PFSK-1 (cell line): ENCODE measurements around the gene AP2A2.

Experiments used
- FOXP2 ChIP-seq: optimal IDR thresholded peaks from 2 replicates; pipeline ENCODE3; 2011; ENCODE audit warnings: borderline replicate concordance, control low read depth, inconsistent platforms; ENCODE audit not compliant: insufficient read depth; ENCODE audit errors: extremely low read length, extremely low read depth
- POLR2AphosphoS5 ChIP-seq: IDR thresholded peaks from 2 replicates; pipeline ENCODE4 v1.6.1; 2012; ENCODE audit warnings: low read depth, mild to moderate bottlenecking, control low read depth, low read length, moderate library complexity
- SIN3A ChIP-seq: IDR thresholded peaks from 2 replicates; pipeline ENCODE4 v1.6.1; 2012; ENCODE audit warnings: mild to moderate bottlenecking, low read length, moderate library complexity, borderline replicate concordance; ENCODE audit not compliant: insufficient read depth
- TAF1 ChIP-seq: IDR thresholded peaks from 2 replicates; pipeline ENCODE4 v1.6.1; 2012; ENCODE audit warnings: low read length, control low read depth, borderline replicate concordance; ENCODE audit not compliant: insufficient read depth
- TF ChIP-seq, protein P1 (sequence below), 2 experiments: IDR thresholded peaks; 2 replicates each; pipeline versions ENCODE4 v1.6.1 to v1.8.0; 2011 to 2012; ENCODE audit warnings: low read depth in 2 of 2, low read length in 2 of 2, control low read depth in 1 of 2, inconsistent platforms in 1 of 2, mild to moderate bottlenecking in 1 of 2, moderate library complexity in 1 of 2; ENCODE audit not compliant: insufficient read depth in 1 of 2

AP2A2 gene

GRCh38 chr11:893008-893654 is 32.5 kb upstream of the AP2A2 start:
- TF ChIP-seq SIN3A (no peak), TAF1 (no peak), POLR2AphosphoS5 (no peak), FOXP2 (no peak)
- TF ChIP-seq, protein P1, sequence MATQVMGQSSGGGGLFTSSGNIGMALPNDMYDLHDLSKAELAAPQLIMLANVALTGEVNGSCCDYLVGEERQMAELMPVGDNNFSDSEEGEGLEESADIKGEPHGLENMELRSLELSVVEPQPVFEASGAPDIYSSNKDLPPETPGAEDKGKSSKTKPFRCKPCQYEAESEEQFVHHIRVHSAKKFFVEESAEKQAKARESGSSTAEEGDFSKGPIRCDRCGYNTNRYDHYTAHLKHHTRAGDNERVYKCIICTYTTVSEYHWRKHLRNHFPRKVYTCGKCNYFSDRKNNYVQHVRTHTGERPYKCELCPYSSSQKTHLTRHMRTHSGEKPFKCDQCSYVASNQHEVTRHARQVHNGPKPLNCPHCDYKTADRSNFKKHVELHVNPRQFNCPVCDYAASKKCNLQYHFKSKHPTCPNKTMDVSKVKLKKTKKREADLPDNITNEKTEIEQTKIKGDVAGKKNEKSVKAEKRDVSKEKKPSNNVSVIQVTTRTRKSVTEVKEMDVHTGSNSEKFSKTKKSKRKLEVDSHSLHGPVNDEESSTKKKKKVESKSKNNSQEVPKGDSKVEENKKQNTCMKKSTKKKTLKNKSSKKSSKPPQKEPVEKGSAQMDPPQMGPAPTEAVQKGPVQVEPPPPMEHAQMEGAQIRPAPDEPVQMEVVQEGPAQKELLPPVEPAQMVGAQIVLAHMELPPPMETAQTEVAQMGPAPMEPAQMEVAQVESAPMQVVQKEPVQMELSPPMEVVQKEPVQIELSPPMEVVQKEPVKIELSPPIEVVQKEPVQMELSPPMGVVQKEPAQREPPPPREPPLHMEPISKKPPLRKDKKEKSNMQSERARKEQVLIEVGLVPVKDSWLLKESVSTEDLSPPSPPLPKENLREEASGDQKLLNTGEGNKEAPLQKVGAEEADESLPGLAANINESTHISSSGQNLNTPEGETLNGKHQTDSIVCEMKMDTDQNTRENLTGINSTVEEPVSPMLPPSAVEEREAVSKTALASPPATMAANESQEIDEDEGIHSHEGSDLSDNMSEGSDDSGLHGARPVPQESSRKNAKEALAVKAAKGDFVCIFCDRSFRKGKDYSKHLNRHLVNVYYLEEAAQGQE (IDR thresholded peaks at IDR 0.05; ENCODE audit: insufficient read depth in 1 of 2, low read depth in 2 of 2, low read length in 2 of 2): no peak

- TF ChIP-seq TAF1 (no peak), POLR2AphosphoS5 (no peak), SIN3A (no peak), FOXP2 (no peak)
- TF ChIP-seq, protein P1 (IDR thresholded peaks at IDR 0.05; ENCODE audit: insufficient read depth in 1 of 2, low read depth in 2 of 2, low read length in 2 of 2): no peak
These were observed 31.0 kb upstream of the AP2A2 start for GRCh38 chr11:894575-895201.

GRCh38 chr11:895331-896110 is 30.1 kb upstream of the AP2A2 start:
- TF ChIP-seq TAF1 (no peak), SIN3A (no peak), POLR2AphosphoS5 (no peak), FOXP2 (no peak)
- TF ChIP-seq, protein P1 (IDR thresholded peaks at IDR 0.05; ENCODE audit: insufficient read depth in 1 of 2, low read depth in 2 of 2, low read length in 2 of 2): no peak

DNA sequence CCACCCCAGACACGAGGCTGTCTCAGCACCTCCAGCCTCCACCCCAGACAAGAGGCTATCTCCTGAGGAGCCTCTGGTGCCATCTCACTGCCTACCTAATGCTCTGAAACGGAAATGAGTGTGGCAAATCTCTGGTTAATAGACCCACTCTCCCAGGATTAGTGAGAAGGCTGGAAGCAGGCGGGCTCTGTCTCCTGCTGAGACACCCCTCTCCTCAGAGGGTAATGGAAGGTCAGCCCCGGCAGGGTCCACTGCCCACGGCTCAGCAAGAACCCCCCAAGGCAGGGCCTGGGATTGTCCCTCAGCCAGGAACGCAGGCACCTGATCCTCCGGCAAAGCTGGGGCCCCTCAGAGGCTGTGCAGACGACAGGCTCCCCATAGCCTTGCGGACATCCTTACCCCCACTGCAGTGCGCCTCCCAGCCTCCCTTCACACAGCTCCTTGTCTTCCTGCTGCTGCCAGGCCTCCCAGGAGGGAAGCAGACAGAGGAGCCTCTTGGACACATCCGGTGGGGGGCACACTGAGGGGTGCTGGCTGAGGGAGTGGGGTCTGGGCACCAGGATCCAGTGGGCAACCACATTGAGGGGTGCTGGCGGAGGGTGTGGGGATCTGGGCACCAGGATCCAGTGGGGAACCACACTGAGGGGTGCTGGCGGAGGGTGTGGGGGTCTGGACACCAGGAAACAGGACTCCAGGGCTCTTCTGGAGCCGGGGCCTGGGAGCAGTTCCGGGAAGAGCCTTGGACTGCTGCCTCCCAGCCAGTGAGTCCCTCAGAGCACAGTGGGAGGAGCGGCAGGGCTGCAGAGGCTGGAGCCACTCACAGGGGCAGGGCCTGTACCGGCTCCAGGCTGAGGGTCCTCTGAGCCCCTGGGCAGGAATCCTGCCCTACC is 28.2 kb upstream of the AP2A2 start:
- TF ChIP-seq POLR2AphosphoS5 (no peak), FOXP2 (no peak), TAF1 (no peak)

GRCh38 chr11:898143-898511 is 27.5 kb upstream of the AP2A2 start:
- TF ChIP-seq, protein P1 (IDR thresholded peaks at IDR 0.05; ENCODE audit: insufficient read depth in 1 of 2, low read depth in 2 of 2, low read length in 2 of 2): no peak
- TF ChIP-seq SIN3A: no peak
- TF ChIP-seq TAF1: no peak
- TF ChIP-seq POLR2AphosphoS5: no peak
